Measurements from ENCODE around the gene NRF1. TPM values are rescaled to one million over a fixed set of nuclear protein-coding genes. Genes with fewer than 3 reads are reported as not detected.
"Not testable (repeated sequence)": the region's sequence is repeated elsewhere in the genome, so short reads cannot be mapped to it uniquely, and the experiment has no call there.

NRF1 gene
- total RNA-seq, 1 donor from 2014 or later: 8.7 TPM

GRCh38 chr7:129604713-129605437, 6.6 kb upstream of the NRF1 start:
- DNase-seq (no peak), ATAC-seq (no peak)
- intact Hi-C loops (cut with micrococcal nuclease): no loop called here

GRCh38 chr7:129605960-129606614, 5.4 kb upstream of the NRF1 start:
- intact Hi-C loops (cut with micrococcal nuclease): no loop called here
- ATAC-seq: no peak
- DNase-seq: no peak

GRCh38 chr7:129606803-129607202, 4.7 kb upstream of the NRF1 start:
- intact Hi-C loops (cut with micrococcal nuclease): no loop called here
- DNase-seq (no peak), ATAC-seq (no peak)

GRCh38 chr7:129607471-129608120, 3.9 kb upstream of the NRF1 start:
- DNase-seq (no peak), ATAC-seq (no peak)
- intact Hi-C loops (cut with micrococcal nuclease): no loop called here

GRCh38 chr7:129609666-129610065, 1.9 kb upstream of the NRF1 start:
- ATAC-seq: no peak
- no peak for DNase-seq
- intact Hi-C loops (cut with micrococcal nuclease): loop anchor here (5.0 kb wide), 1 partner anchor 338 kb away; no protein-coding TSS in a partner anchor

- no peak for ATAC-seq
- DNase-seq: no peak
- intact Hi-C loops (cut with micrococcal nuclease): loop anchor here (5.0 kb wide), 1 partner anchor 337 kb away; no protein-coding TSS in a partner anchor
Measured at GRCh38 chr7:129610709-129611245, 743 bp upstream of the NRF1 start.

- ATAC-seq (peak; percentile 31), DNase-seq (peak; percentile 72)
- intact Hi-C loops (cut with micrococcal nuclease): loop anchor here (5.0 kb wide), 1 partner anchor 335 kb away; no protein-coding TSS in a partner anchor
Measured at GRCh38 chr7:129612112-129613015, 844 bp downstream of the NRF1 start.

- no peak for ATAC-seq
- intact Hi-C loops (cut with micrococcal nuclease): loop anchor here (5.0 kb wide), 1 partner anchor 334 kb away; no protein-coding TSS in a partner anchor
- DNase-seq: no peak
Measured at GRCh38 chr7:129613016-129613337, 1.5 kb downstream of the NRF1 start.

GRCh38 chr7:129615018-129615417, 3.5 kb downstream of the NRF1 start:
- intact Hi-C loops (cut with micrococcal nuclease): no loop called here

GRCh38 chr7:129616530-129616929, 5.0 kb downstream of the NRF1 start:
- intact Hi-C loops (cut with micrococcal nuclease): no loop called here
- ATAC-seq: no peak

More at GRCh38 chr7:129615018-129615417, 3.5 kb downstream of the NRF1 start:
- ATAC-seq: no peak
- DNase-seq: no peak

GRCh38 chr7:129617178-129617577, 5.7 kb downstream of the NRF1 start:
- no peak for ATAC-seq
- intact Hi-C loops (cut with micrococcal nuclease): no loop called here
- DNase-seq: no peak

More at GRCh38 chr7:129616530-129616929, 5.0 kb downstream of the NRF1 start:
- DNase-seq: no peak

- DNase-seq (no peak), ATAC-seq (no peak)
- intact Hi-C loops (cut with micrococcal nuclease): no loop called here
Measured at GRCh38 chr7:129617652-129618051, 6.1 kb downstream of the NRF1 start.

- DNase-seq (no peak), ATAC-seq (no peak)
- intact Hi-C loops (cut with micrococcal nuclease): no loop called here
Measured at GRCh38 chr7:129626896-129627295, 15.4 kb downstream of the NRF1 start.

GRCh38 chr7:129630341-129630740, 18.8 kb downstream of the NRF1 start:
- intact Hi-C loops (cut with micrococcal nuclease): no loop called here
- DNase-seq (no peak), ATAC-seq (no peak)

GRCh38 chr7:129634361-129635034, 23.0 kb downstream of the NRF1 start:
- intact Hi-C loops (cut with micrococcal nuclease): no loop called here
- ATAC-seq (no peak), DNase-seq (no peak)

- ATAC-seq (peak; percentile 86), DNase-seq (no peak)
- intact Hi-C loops (cut with micrococcal nuclease): no loop called here
Measured at GRCh38 chr7:129635300-129636029, 23.9 kb downstream of the NRF1 start.

- intact Hi-C loops (cut with micrococcal nuclease); ATAC-seq; DNase-seq: not testable (repeated sequence)
Measured at GRCh38 chr7:129636030-129636550, 24.6 kb downstream of the NRF1 start.
